ENCODE measurements around the gene PABPN1.

DNA sequence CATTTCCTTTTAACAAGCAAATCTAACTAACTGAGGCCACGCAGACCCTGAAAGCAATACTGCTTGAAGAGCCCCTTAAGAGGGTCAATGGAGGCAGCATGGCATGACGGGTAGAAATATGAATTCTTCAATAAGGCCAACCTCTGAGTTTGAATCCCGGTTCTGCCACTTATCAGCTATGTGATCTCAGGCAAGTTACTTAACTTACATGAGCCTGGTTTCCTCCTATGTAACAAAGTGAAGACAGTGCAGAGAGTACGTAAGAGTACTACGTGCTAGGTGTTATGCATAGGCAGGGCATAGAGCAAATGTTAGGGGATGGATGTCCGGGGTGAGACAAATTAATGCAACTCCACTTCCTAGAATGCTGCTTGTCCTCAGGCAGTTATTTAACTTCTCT, 40.0 kb upstream of the PABPN1 start:
- TF ChIP-seq ZFP30 (CRISPR knock-in tag; IDR thresholded peaks at IDR 0.05) (no peak), RARB (CRISPR knock-in tag; IDR thresholded peaks at IDR 0.05) (no peak), SNAI2 (CRISPR knock-in tag; IDR thresholded peaks at IDR 0.05) (no peak), ZFP3 (CRISPR knock-in tag; IDR thresholded peaks at IDR 0.05) (no peak), ARNTL (CRISPR knock-in tag; IDR thresholded peaks at IDR 0.05; ENCODE audit: borderline replicate concordance, low read depth) (no peak), CSDC2 (CRISPR knock-in tag; IDR thresholded peaks at IDR 0.05) (no peak), TCF4 (CRISPR knock-in tag; IDR thresholded peaks at IDR 0.05; ENCODE audit: borderline replicate concordance) (no peak), TOX (CRISPR knock-in tag; IDR thresholded peaks at IDR 0.05; ENCODE audit: borderline replicate concordance) (no peak)
- TF ChIP-seq, protein P1, sequence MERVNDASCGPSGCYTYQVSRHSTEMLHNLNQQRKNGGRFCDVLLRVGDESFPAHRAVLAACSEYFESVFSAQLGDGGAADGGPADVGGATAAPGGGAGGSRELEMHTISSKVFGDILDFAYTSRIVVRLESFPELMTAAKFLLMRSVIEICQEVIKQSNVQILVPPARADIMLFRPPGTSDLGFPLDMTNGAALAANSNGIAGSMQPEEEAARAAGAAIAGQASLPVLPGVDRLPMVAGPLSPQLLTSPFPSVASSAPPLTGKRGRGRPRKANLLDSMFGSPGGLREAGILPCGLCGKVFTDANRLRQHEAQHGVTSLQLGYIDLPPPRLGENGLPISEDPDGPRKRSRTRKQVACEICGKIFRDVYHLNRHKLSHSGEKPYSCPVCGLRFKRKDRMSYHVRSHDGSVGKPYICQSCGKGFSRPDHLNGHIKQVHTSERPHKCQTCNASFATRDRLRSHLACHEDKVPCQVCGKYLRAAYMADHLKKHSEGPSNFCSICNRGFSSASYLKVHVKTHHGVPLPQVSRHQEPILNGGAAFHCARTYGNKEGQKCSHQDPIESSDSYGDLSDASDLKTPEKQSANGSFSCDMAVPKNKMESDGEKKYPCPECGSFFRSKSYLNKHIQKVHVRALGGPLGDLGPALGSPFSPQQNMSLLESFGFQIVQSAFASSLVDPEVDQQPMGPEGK (CRISPR knock-in tag; IDR thresholded peaks at IDR 0.05; ENCODE audit: borderline replicate concordance) = no peak
- TF ChIP-seq, protein P2, sequence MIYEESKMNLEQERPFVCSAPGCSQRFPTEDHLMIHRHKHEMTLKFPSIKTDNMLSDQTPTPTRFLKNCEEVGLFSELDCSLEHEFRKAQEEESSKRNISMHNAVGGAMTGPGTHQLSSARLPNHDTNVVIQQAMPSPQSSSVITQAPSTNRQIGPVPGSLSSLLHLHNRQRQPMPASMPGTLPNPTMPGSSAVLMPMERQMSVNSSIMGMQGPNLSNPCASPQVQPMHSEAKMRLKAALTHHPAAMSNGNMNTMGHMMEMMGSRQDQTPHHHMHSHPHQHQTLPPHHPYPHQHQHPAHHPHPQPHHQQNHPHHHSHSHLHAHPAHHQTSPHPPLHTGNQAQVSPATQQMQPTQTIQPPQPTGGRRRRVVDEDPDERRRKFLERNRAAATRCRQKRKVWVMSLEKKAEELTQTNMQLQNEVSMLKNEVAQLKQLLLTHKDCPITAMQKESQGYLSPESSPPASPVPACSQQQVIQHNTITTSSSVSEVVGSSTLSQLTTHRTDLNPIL (CRISPR knock-in tag; IDR thresholded peaks at IDR 0.05; ENCODE audit: low read depth) = no peak
- TF ChIP-seq, protein P3, sequence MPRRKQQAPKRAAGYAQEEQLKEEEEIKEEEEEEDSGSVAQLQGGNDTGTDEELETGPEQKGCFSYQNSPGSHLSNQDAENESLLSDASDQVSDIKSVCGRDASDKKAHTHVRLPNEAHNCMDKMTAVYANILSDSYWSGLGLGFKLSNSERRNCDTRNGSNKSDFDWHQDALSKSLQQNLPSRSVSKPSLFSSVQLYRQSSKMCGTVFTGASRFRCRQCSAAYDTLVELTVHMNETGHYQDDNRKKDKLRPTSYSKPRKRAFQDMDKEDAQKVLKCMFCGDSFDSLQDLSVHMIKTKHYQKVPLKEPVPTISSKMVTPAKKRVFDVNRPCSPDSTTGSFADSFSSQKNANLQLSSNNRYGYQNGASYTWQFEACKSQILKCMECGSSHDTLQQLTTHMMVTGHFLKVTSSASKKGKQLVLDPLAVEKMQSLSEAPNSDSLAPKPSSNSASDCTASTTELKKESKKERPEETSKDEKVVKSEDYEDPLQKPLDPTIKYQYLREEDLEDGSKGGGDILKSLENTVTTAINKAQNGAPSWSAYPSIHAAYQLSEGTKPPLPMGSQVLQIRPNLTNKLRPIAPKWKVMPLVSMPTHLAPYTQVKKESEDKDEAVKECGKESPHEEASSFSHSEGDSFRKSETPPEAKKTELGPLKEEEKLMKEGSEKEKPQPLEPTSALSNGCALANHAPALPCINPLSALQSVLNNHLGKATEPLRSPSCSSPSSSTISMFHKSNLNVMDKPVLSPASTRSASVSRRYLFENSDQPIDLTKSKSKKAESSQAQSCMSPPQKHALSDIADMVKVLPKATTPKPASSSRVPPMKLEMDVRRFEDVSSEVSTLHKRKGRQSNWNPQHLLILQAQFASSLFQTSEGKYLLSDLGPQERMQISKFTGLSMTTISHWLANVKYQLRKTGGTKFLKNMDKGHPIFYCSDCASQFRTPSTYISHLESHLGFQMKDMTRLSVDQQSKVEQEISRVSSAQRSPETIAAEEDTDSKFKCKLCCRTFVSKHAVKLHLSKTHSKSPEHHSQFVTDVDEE (CRISPR knock-in tag; IDR thresholded peaks at IDR 0.05) = no peak
- TF ChIP-seq, protein P4, sequence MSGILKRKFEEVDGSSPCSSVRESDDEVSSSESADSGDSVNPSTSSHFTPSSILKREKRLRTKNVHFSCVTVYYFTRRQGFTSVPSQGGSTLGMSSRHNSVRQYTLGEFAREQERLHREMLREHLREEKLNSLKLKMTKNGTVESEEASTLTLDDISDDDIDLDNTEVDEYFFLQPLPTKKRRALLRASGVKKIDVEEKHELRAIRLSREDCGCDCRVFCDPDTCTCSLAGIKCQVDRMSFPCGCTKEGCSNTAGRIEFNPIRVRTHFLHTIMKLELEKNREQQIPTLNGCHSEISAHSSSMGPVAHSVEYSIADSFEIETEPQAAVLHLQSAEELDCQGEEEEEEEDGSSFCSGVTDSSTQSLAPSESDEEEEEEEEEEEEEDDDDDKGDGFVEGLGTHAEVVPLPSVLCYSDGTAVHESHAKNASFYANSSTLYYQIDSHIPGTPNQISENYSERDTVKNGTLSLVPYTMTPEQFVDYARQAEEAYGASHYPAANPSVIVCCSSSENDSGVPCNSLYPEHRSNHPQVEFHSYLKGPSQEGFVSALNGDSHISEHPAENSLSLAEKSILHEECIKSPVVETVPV (CRISPR knock-in tag; IDR thresholded peaks at IDR 0.05) = no peak
